ENCODE data around the gene RNF182.

DNA sequence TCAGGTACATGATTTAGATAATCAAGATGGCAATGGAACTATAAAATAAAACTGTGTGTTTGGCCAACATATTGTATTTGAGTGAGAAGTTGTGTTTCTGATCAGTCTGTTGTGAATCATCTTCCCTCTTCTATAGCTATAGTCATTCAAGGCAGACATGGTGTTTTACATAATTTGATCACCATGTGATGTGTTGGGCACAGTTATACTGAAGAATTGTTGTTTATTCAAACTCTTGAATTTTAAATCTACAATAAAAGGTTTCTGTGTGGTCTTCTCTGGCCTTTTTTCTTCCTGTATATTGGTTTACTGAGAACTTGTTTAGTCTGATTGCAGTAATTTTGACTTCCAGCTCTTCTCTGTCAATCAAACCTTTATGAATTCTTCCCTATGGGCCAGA lies 4.4 kb downstream of the RNF182 start:
- TF ChIP-seq, protein P1, sequence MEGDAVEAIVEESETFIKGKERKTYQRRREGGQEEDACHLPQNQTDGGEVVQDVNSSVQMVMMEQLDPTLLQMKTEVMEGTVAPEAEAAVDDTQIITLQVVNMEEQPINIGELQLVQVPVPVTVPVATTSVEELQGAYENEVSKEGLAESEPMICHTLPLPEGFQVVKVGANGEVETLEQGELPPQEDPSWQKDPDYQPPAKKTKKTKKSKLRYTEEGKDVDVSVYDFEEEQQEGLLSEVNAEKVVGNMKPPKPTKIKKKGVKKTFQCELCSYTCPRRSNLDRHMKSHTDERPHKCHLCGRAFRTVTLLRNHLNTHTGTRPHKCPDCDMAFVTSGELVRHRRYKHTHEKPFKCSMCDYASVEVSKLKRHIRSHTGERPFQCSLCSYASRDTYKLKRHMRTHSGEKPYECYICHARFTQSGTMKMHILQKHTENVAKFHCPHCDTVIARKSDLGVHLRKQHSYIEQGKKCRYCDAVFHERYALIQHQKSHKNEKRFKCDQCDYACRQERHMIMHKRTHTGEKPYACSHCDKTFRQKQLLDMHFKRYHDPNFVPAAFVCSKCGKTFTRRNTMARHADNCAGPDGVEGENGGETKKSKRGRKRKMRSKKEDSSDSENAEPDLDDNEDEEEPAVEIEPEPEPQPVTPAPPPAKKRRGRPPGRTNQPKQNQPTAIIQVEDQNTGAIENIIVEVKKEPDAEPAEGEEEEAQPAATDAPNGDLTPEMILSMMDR (IDR thresholded peaks at IDR 0.05; ENCODE audit: low read depth, low read length, poor library complexity, severe bottlenecking), result no peak
- no peak for TF ChIP-seq EZH2phosphoT487 (IDR thresholded peaks at IDR 0.05; ENCODE audit: borderline replicate concordance, low read length)

Data from DOHH2 (cell line).